Neural crest cell (in vitro differentiated cells): ENCODE data around the gene ERCC6L. TPM values are rescaled to one million over a fixed set of nuclear protein-coding genes. Genes with fewer than 3 reads are reported as not detected.

Experiments used
- DNase-seq: peaks from one replicate; pipeline ENCODE4 v3.0.0; 2021; ENCODE audit warnings: low read depth, mixed read lengths, low spot score
- H3K27ac Mint-ChIP-seq: one replicate; pipeline ENCODE4 v1.8.0; 2021; ENCODE audit warnings: mild to moderate bottlenecking, mixed read lengths; ENCODE audit not compliant: unreplicated experiment
- H3K27me3 Mint-ChIP-seq: 2 replicates; pipeline ENCODE4 v1.8.0; 2021; ENCODE audit warnings: low read depth, mild to moderate bottlenecking, mixed read lengths
- H3K36me3 Mint-ChIP-seq: 2 replicates; pipeline ENCODE4 v1.8.0; 2021; ENCODE audit warnings: low read depth, mild to moderate bottlenecking, mixed read lengths
- H3K4me1 Mint-ChIP-seq: 2 replicates; pipeline ENCODE4 v1.8.0; 2021; ENCODE audit warnings: mixed read lengths
- H3K4me3 Mint-ChIP-seq: one replicate; pipeline ENCODE4 v1.8.0; 2021; ENCODE audit warnings: mild to moderate bottlenecking, mixed read lengths
- H3K9me3 Mint-ChIP-seq: 2 replicates; pipeline ENCODE4 v1.8.0; 2021; ENCODE audit warnings: mixed read lengths
- CTCF ChIP-seq: fragments of 200-600 bp; sonication (generic); conservative IDR thresholded peaks from 2 replicates; pipeline ENCODE4 v1.5.0; 2021; ENCODE audit warnings: antibody characterized with exemption, mild to moderate bottlenecking
- total RNA-seq: library from RNA; stranded (reverse); gene quantifications from 2 replicates; pipeline ENCODE4 v1.2.1, GENCODE V29; 2021

The ERCC6L gene
- total RNA-seq, 1 donor from 2014 or later: 14.2 TPM

GRCh38 chrX:72269671-72270251, 30.9 kb upstream of the ERCC6L start:
- Mint-ChIP-seq H3K4me3 (no peak overlapping the region), H3K9me3 (no peaks in the 10 kb centered on the region), H3K36me3 (peaks cover 33% of the 10 kb centered on the region), H3K27me3 (no peaks in the 10 kb centered on the region), H3K27ac (no peak overlapping the region), H3K4me1 (peaks cover 32% of the 10 kb centered on the region)
- no peak for TF ChIP-seq CTCF
- DNase-seq: no peak

GRCh38 chrX:72268597-72269365, 30.0 kb upstream of the ERCC6L start:
- no peak for TF ChIP-seq CTCF
- peak overlapping the region; percentile 15 for H3K4me3 Mint-ChIP-seq

GRCh38 chrX:72265263-72265662, 26.4 kb upstream of the ERCC6L start:
- Mint-ChIP-seq H3K4me3 (no peak overlapping the region), H3K27ac (no peak overlapping the region), H3K36me3 (peaks cover 8% of the 10 kb centered on the region), H3K27me3 (no peaks in the 10 kb centered on the region), H3K9me3 (no peaks in the 10 kb centered on the region), H3K4me1 (no peaks in the 10 kb centered on the region)
- TF ChIP-seq CTCF: no peak
- DNase-seq: no peak

More at GRCh38 chrX:72268597-72269365, 30.0 kb upstream of the ERCC6L start:
- peaks cover 22% of the 10 kb centered on the region for H3K4me1 Mint-ChIP-seq
- H3K27me3 Mint-ChIP-seq: no peaks in the 10 kb centered on the region
- no peak overlapping the region for H3K27ac Mint-ChIP-seq
- peaks cover 23% of the 10 kb centered on the region for H3K36me3 Mint-ChIP-seq
- DNase-seq: no peak
- no peaks in the 10 kb centered on the region for H3K9me3 Mint-ChIP-seq

GRCh38 chrX:72262077-72262476, 23.2 kb upstream of the ERCC6L start:
- Mint-ChIP-seq H3K9me3 (no peaks in the 10 kb centered on the region), H3K27me3 (no peaks in the 10 kb centered on the region), H3K4me1 (no peaks in the 10 kb centered on the region), H3K4me3 (peak overlapping the region; percentile 17), H3K36me3 (no peaks in the 10 kb centered on the region), H3K27ac (no peak overlapping the region)
- no peak for DNase-seq
- TF ChIP-seq CTCF: no peak

- no peak for TF ChIP-seq CTCF
- no peak for DNase-seq
- H3K4me3 Mint-ChIP-seq: no peak overlapping the region
- H3K27me3 Mint-ChIP-seq: peaks cover 5% of the 10 kb centered on the region
- no peaks in the 10 kb centered on the region for H3K9me3 Mint-ChIP-seq
- no peaks in the 10 kb centered on the region for H3K36me3 Mint-ChIP-seq
- H3K4me1 Mint-ChIP-seq: peaks cover 4% of the 10 kb centered on the region
- H3K27ac Mint-ChIP-seq: no peak overlapping the region
Observed at GRCh38 chrX:72260448-72260847, 21.6 kb upstream of the ERCC6L start.
